ENCODE results near the gene TMEM202. TPM values are rescaled to one million over a fixed set of nuclear protein-coding genes. Genes with fewer than 3 reads are reported as not detected.
"Not testable (repeated sequence)": the region's sequence is repeated elsewhere in the genome, so short reads cannot be mapped to it uniquely, and the experiment has no call there.

Gene TMEM202
- total RNA-seq, 1 donor from 2014 or later, result not detected

- intact Hi-C loops (cut with DNase I), result no loop called here
- peak; percentile 89 to 91 for ATAC-seq
- peak overlapping the region; percentile 94 for H3K27ac ChIP-seq
- H3K4me3 ChIP-seq, result peak overlapping the region; percentile 82
- TF ChIP-seq, protein P1, sequence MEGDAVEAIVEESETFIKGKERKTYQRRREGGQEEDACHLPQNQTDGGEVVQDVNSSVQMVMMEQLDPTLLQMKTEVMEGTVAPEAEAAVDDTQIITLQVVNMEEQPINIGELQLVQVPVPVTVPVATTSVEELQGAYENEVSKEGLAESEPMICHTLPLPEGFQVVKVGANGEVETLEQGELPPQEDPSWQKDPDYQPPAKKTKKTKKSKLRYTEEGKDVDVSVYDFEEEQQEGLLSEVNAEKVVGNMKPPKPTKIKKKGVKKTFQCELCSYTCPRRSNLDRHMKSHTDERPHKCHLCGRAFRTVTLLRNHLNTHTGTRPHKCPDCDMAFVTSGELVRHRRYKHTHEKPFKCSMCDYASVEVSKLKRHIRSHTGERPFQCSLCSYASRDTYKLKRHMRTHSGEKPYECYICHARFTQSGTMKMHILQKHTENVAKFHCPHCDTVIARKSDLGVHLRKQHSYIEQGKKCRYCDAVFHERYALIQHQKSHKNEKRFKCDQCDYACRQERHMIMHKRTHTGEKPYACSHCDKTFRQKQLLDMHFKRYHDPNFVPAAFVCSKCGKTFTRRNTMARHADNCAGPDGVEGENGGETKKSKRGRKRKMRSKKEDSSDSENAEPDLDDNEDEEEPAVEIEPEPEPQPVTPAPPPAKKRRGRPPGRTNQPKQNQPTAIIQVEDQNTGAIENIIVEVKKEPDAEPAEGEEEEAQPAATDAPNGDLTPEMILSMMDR (IDR thresholded peaks at IDR 0.05), result no peak
- H3K4me1 ChIP-seq, result peaks cover 50% of the 10 kb centered on the region
- H3K27me3 ChIP-seq (ENCODE audit: low read depth), result no peaks in the 10 kb centered on the region
- DNase-seq, result peak; percentile 81
- peaks cover 7% of the 10 kb centered on the region for H3K36me3 ChIP-seq
- H3K9me3 ChIP-seq, result no peaks in the 10 kb centered on the region
These were observed 22.6 kb upstream of the TMEM202 start for GRCh38 chr15:72375501-72375845.

DNA sequence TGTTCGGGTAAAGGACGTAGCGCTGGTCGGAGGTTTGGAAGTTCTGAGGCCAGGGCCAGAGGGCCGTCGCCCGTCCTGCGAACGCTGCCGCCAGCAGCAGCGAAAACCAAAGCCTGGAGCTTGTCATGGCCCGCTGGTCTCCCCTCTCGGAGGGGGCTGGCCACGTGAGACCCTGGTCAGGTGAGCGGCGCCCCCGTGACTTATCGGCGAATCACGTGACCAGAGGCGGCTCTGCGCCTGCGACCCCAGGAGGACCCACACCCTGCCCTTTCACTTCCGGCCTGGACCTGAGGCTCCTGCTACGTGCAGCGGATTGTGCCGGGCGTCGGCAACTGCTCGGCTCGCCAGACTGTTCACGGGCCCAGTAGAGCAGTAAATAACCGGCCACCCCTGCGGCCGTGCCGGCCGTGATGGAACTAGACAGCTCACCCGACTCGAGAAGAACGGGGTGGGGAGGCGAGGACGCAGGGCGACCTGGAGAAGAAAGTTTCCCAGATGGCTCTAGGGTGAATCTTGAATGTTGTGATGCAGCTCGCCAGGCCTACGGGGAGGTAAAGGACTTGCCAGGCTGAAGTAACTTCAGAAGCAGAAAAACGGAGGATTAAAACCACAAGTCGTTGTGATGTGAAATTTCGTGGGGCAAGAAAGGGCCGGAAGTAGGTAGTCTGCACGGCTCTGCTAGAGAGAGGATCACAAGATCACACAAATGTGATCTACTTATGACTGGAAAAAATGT, 22.1 kb upstream of the TMEM202 start, which contains the start of gene HEXA:
Gene HEXA (minus strand): TSS at position 169 of the 736 bp plus-strand sequence. CDS start 42 bp downstream, at position 127.
- Histone ChIP-seq H3K9me3 (no peaks in the 10 kb centered on the region), H3K27ac (peak within 1 kb of the TSS; percentile 94), H3K27me3 (ENCODE audit: low read depth) (no peaks in the 10 kb centered on the region), H3K4me1 (peaks cover 50% of the 10 kb centered on the region), H3K4me3 (peak within 1 kb of the TSS; percentile 82), H3K36me3 (peaks cover 1% of the 10 kb centered on the region)
- TF ChIP-seq, protein P1 (IDR thresholded peaks at IDR 0.05), result no peak
- peak; percentile 97 for ATAC-seq
- intact Hi-C loops (cut with DNase I), result no loop called here
- peak; percentile 96 for DNase-seq

GRCh38 chr15:72377331-72377730, 20.8 kb upstream of the TMEM202 start:
- H3K9me3 ChIP-seq, result no peaks in the 10 kb centered on the region
- no peak for ATAC-seq
- H3K4me1 ChIP-seq, result peaks cover 40% of the 10 kb centered on the region
- intact Hi-C loops (cut with DNase I), result no loop called here
- TF ChIP-seq, protein P1 (IDR thresholded peaks at IDR 0.05), result no peak
- DNase-seq, result no peak
- H3K27ac ChIP-seq, result peak overlapping the region; percentile 94
- no peak overlapping the region for H3K4me3 ChIP-seq
- no peaks in the 10 kb centered on the region for H3K36me3 ChIP-seq
- H3K27me3 ChIP-seq (ENCODE audit: low read depth), result no peaks in the 10 kb centered on the region

DNA sequence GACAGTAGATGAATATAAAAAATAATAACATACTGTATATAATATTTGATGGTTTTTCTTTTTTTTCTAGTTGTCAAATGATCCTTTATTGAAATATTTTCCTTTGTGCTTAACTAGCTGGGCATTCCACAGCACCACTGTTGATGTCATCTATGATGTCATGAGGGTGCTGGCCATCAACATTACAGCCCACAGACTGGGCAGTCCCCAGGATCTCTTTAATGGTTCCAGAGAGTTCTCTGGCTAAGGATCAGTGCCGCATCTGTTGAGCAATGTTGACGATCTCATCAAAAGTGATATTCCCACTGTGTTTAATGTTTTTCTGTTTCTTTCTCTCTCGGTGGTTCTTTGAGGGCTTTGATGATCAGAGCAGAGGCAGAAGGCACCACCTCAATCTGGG, 19.0 kb upstream of the TMEM202 start:
- H3K4me1 ChIP-seq, result peaks cover 22% of the 10 kb centered on the region
- DNase-seq; H3K27me3 ChIP-seq (ENCODE audit: low read depth); H3K36me3 ChIP-seq; H3K4me3 ChIP-seq; ATAC-seq; H3K9me3 ChIP-seq; intact Hi-C loops (cut with DNase I); H3K27ac ChIP-seq: not testable (repeated sequence)

DNA sequence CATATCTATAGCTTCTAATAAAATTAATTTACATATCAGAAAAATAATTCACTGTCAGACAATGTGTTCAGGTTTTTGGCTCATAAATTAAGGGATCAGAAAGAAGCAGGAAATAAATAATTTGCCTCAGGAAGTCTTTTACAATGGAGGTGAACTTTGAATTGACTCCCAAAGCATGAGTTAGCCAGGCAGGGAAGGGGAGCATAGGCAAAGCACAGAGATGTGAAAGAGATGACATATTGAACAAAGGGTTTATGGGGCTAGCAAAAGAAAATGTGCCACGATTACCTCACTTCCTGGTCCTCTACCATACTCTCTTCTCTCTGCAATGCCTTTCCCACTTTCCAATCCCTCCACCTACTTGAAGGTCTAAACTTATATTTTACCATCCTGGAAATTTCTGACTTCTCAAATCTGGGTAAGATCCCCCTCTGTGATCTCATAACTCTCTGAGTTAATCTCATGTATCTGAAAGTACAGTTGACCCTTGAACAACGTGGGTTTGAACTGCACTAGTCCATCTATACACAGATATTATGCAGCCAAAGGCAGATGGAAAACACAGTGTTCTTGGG, 18.2 kb upstream of the TMEM202 start:
- no peaks in the 10 kb centered on the region for H3K27me3 ChIP-seq (ENCODE audit: low read depth)
- DNase-seq, result no peak
- no peaks in the 10 kb centered on the region for H3K36me3 ChIP-seq
- H3K9me3 ChIP-seq, result no peaks in the 10 kb centered on the region
- H3K4me3 ChIP-seq, result no peak overlapping the region
- ATAC-seq, result no peak
- TF ChIP-seq, protein P1 (IDR thresholded peaks at IDR 0.05), result no peak
- intact Hi-C loops (cut with DNase I), result no loop called here
- peaks cover 15% of the 10 kb centered on the region for H3K4me1 ChIP-seq
- H3K27ac ChIP-seq, result no peak overlapping the region

GRCh38 chr15:72380743-72381142, 17.4 kb upstream of the TMEM202 start:
- H3K27ac ChIP-seq, result no peak overlapping the region
- intact Hi-C loops (cut with DNase I), result no loop called here
- H3K36me3 ChIP-seq, result no peaks in the 10 kb centered on the region
- H3K4me1 ChIP-seq, result peaks cover 9% of the 10 kb centered on the region
- H3K4me3 ChIP-seq, result no peak overlapping the region
- no peaks in the 10 kb centered on the region for H3K9me3 ChIP-seq
- DNase-seq (no peak), ATAC-seq (no peak)
- no peaks in the 10 kb centered on the region for H3K27me3 ChIP-seq (ENCODE audit: low read depth)
- TF ChIP-seq, protein P1 (IDR thresholded peaks at IDR 0.05), result no peak
